GM12865 (cell line): Measurements from ENCODE around the gene CPS1.
A peak's percentile ranks its signal among the peaks of the same experiment; 100 is the strongest.

Experiments
- DNase-seq: peaks from one replicate; pipeline ENCODE4 v3.0.0; 2010; ENCODE audit warnings: low read depth
- H3K4me3 ChIP-seq: 2 replicates; pipeline ENCODE4 v1.5.1; 2011; ENCODE audit warnings: mild to moderate bottlenecking, low read depth, low read length, control low read depth
- TF ChIP-seq, protein P1 (sequence below): IDR thresholded peaks from 2 replicates; pipeline ENCODE4 v1.5.1; 2011; ENCODE audit warnings: low read length, control low read depth, low read depth, inconsistent platforms; ENCODE audit not compliant: insufficient read depth; ENCODE audit errors: missing control alignments

CPS1 gene

DNA sequence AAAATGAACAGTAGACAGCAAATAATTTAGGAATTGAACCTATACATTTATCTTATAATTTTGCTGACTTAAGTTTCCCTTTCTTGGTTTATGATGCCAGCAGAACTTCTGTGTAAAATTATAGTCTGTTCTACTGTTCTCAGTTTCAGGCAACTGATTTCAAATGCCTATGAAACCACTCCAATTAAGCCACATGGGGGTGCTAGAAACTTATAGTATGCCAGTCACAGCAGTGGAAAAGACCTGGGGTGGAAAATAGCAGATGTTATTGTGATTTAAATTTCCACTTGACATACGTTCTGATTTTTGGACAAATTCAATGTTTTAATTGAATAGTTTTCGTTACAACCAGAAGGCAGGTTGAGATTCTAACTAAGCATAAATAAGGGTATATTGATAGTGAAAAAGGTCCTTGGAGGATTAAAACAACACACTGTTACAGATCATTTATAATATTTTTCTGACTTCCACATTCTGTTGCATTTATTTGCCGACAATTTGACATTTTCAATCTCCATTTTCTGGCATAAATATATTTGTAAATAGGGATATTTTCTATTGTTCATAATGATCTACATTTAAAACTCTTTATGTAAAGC is 61.4 kb downstream of the CPS1 start:
- DNase-seq = peak; percentile 35
- TF ChIP-seq, protein P1, sequence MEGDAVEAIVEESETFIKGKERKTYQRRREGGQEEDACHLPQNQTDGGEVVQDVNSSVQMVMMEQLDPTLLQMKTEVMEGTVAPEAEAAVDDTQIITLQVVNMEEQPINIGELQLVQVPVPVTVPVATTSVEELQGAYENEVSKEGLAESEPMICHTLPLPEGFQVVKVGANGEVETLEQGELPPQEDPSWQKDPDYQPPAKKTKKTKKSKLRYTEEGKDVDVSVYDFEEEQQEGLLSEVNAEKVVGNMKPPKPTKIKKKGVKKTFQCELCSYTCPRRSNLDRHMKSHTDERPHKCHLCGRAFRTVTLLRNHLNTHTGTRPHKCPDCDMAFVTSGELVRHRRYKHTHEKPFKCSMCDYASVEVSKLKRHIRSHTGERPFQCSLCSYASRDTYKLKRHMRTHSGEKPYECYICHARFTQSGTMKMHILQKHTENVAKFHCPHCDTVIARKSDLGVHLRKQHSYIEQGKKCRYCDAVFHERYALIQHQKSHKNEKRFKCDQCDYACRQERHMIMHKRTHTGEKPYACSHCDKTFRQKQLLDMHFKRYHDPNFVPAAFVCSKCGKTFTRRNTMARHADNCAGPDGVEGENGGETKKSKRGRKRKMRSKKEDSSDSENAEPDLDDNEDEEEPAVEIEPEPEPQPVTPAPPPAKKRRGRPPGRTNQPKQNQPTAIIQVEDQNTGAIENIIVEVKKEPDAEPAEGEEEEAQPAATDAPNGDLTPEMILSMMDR = peak; percentile 40
- no peak overlapping the region for H3K4me3 ChIP-seq

DNA sequence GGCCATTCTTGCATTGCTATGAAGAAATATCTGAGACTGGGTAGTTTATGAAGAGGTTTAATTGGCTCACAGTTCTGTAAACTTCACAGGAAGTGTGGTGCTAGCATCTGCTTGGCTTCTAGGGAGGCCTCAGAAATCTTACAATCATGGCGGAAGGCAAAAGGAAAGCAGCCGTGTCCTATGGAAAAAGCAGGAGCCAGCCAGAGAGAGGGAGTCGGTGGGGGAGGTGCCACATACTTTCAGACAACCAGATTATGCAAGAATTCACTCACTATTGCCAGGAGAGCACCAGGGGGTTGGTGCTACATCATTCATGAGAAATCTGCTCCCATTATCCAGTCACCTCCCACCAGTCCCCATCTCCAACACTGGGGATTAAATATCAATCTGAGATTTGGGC is 64.1 kb downstream of the CPS1 start:
- TF ChIP-seq, protein P1 = no peak
- no peak overlapping the region for H3K4me3 ChIP-seq
- no peak for DNase-seq

DNA sequence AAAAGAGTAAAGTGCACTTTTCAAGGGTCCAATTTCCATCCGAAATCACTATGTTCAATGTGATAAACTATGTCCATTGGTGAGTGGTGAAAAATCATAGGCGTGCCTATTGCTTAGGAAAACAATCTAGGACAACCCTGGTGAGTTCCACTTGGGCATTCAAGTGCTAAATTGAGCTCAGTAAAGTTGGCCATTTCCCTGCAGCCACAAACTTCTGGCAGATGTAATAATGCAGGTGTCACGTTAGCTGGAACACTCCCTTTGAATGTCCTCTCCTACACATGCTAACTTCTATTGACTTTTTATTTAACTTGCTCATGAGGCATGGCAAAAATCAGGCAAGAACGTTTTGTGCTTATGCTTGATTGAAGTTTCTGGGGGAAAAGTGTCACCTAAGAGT is 67.1 kb downstream of the CPS1 start:
- DNase-seq = no peak
- no peak overlapping the region for H3K4me3 ChIP-seq
- TF ChIP-seq, protein P1 = no peak

DNA sequence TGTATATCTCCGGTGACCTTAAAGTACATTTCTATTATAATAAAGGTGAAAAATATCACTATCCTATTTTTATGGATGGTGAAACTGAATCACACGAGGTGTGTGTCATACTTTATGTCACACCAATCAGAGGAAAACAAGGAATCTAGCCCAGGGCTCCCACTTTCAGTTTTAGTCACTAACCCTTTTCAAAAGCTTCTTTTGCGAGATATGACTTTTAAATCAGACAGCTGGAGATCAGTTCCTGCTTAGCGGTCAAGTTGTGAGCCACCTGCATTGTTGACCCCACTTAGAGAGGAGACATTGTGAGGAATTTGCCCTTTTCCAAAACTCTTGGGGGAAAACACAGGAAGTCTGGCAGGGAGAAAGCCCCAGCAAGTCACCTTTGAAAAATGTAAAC is 70.5 kb downstream of the CPS1 start:
- no peak overlapping the region for H3K4me3 ChIP-seq
- peak; percentile 6 for DNase-seq
- TF ChIP-seq, protein P1 = no peak

DNA sequence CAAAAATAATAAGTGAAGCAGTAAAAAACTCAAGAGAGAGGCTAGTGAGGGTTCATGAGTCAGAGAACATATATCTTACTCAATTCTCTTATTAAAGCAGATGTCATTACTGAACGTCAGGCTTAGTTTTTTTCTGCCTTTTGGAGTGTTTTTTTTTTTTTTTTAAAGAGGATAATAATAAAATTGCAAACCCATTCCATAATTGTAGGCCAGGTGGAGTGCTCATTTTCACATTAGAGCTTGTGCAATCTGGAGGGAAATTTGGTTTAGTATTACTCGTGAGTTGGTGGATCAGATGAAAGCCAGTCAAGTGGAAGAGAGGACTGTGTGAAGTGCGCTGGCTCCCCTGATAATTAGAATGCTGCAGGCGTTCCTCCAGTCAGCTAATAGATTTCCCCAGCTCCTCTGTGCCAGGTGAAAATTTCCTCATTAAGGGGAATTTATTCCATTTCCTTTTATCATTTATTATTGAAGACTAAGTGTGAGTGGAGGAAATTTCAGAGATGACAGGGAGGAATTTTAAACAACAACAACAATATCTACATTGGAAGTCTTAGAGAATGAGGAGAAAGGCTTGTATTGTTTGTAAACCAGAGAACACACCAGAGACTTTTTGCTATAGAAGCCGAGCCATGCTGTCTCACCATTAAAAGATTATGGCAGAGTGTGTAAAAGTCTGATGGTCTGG is 74.6 kb downstream of the CPS1 start:
- TF ChIP-seq, protein P1 = no peak
- no peak overlapping the region for H3K4me3 ChIP-seq
- DNase-seq = no peak

DNA sequence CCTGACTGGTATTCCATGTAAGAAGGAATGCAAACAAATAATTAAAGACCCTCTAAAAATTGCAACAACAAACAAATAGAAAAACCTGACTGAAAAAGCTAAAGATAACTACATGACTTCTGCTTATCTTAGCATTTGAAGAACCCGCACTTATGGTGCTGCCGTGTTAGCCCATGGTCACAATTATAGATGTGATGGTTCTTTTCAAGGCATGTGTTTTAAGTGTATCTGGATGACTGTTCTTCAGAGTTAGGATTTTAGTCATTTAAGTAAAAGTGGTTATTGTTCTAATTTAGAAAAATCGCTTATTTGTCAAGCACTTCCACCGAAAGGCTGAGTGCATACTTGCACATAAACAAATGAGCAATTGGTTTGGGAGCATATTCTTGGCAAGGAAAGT is 77.3 kb downstream of the CPS1 start:
- TF ChIP-seq, protein P1 = no peak
- DNase-seq = no peak
- no peak overlapping the region for H3K4me3 ChIP-seq

DNA sequence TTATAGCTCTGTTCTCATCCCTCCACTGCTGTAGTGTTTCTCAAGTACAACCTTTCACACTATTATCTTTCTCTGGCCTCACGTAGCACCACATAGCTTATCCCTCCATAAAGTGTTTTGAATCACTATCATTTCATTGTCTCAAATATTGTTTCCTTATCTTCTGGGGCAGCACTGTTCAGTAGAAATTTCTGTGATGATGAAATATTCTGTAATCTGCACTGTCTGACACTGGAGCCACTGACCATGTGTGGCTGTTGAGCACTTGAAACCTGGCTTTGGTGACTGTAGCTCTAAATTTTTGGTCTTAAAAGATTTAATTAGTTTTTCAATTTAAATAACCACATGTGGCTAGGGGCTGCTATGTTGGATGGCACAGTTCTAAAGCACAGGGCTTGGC is 78.9 kb downstream of the CPS1 start:
- H3K4me3 ChIP-seq = no peak overlapping the region
- DNase-seq = no peak
- TF ChIP-seq, protein P1 = no peak
